Body of pancreas (tissue), 4 donors: ENCODE measurements around the gene C14orf119. TPM values are rescaled to one million over a fixed set of nuclear protein-coding genes. Genes with fewer than 3 reads are reported as not detected.
"Not testable (repeated sequence)": the region's sequence is repeated elsewhere in the genome, so short reads cannot be mapped to it uniquely, and the experiment has no call there.

ENCODE experiments used
- ATAC-seq: fragments of 150-250 bp; one replicate; pipeline ENCODE4 v1.9.1; 2016
- DNase-seq, 4 donors: peaks; one replicate each; pipeline ENCODE4 v3.0.0-alpha.2; 2019
- H3K27ac ChIP-seq, 4 donors: fragments of 200-600 bp; sonication (generic); 1 replicate in 3 of 4; 2 replicates in 1 of 4; pipeline versions ENCODE4 v1.5.1 to v1.6.1; 2016 to 2019; ENCODE audit warnings: mild to moderate bottlenecking in 1 of 4, mixed read lengths in 1 of 4, moderate library complexity in 1 of 4
- H3K27me3 ChIP-seq, 2 donors: fragments of 200-600 bp; sonication (generic); one replicate each; pipeline ENCODE4 v1.6.0; 2016; ENCODE audit warnings: mild to moderate bottlenecking in 1 of 2
- H3K36me3 ChIP-seq, 2 donors: fragments of 200-600 bp; sonication (generic); replicated peaks in 1 of 2; 2 replicates each; pipeline ENCODE4 v1.5.1; 2016; ENCODE audit warnings: low read depth in 2 of 2; ENCODE audit not compliant: insufficient read depth in 1 of 2
- H3K4me1 ChIP-seq: fragments of 200-600 bp; sonication (generic); one replicate; pipeline ENCODE4 v1.6.0; 2016
- H3K4me3 ChIP-seq, 2 donors: fragments of 200-600 bp; sonication (generic); 1 replicate in 1 of 2; 2 replicates in 1 of 2; pipeline ENCODE4 v1.5.1; 2016 to 2019
- H3K9me3 ChIP-seq, 3 donors: fragments of 200-600 bp; sonication (generic); 1 replicate in 2 of 3; 2 replicates in 1 of 3; pipeline ENCODE4 v1.5.1; 2016
- CTCF ChIP-seq, 7 experiments: fragments of 450-650 bp in 4 of 7; fragments of 200-600 bp in 3 of 7; sonication (generic) in 3 of 7; IDR thresholded peaks; one replicate each; pipeline ENCODE4 v1.5.1; 2016 to 2019; ENCODE audit warnings: antibody characterized with exemption in 7 of 7
- POLR2A ChIP-seq, 3 donors: fragments of 450-650 bp; IDR thresholded peaks; one replicate each; pipeline ENCODE4 v1.6.1; 2016; ENCODE audit warnings: antibody characterized with exemption in 3 of 3, mild to moderate bottlenecking in 2 of 3
- WGBS, 2 donors: methylation state at CpG; one replicate each; pipeline ENCODE4 v1.1.5; 2017; 5-methylcytosine and 5-hydroxymethylcytosine counted together
- intact Hi-C: fragments of 100-400 bp; cut with DNase I; formaldehyde crosslinking; loops from one replicate; pipeline ENCODE4 v1.15.1; 2023
- total RNA-seq, 2 donors: library from RNA; depleted of rRNA; stranded (reverse); fragments of >200 nt; gene quantifications; one replicate each; pipeline ENCODE4 v1.1.0, GENCODE V29; 2016

Gene C14orf119
- total RNA-seq, 2 donors from 2014 or later = 3.6 to 7.0 TPM

GRCh38 chr14:23105348-23105824 is 10.1 kb downstream of the C14orf119 start:
- 69 to 77% methylated on average over 4 of the region's 4 CpGs for WGBS, 2 donors
- no peaks in the 10 kb centered on the region for H3K36me3 ChIP-seq
- no peak overlapping the region for H3K27ac ChIP-seq
- H3K4me1 ChIP-seq = no peaks in the 10 kb centered on the region
- TF ChIP-seq CTCF (IDR thresholded peaks at IDR 0.05) = no peak
- TF ChIP-seq POLR2A (IDR thresholded peaks at IDR 0.05) = no peak
- H3K27me3 ChIP-seq = no peaks in the 10 kb centered on the region
- ATAC-seq (no peak), DNase-seq (no peak)
- no peak overlapping the region for H3K4me3 ChIP-seq
- no peaks in the 10 kb centered on the region for H3K9me3 ChIP-seq
- intact Hi-C loops = no loop called here

- no peak for TF ChIP-seq CTCF (IDR thresholded peaks at IDR 0.05)
- no peak for TF ChIP-seq POLR2A (IDR thresholded peaks at IDR 0.05)
- intact Hi-C loops = no loop called here
- DNase-seq = no peak
- Histone ChIP-seq H3K4me1 (no peaks in the 10 kb centered on the region), H3K4me3 (no peak overlapping the region), H3K36me3 (no peaks in the 10 kb centered on the region), H3K27me3 (no peaks in the 10 kb centered on the region), H3K9me3 (no peaks in the 10 kb centered on the region), H3K27ac (no peak overlapping the region)
- no peak for ATAC-seq
Observed at GRCh38 chr14:23106747-23107045, 11.4 kb downstream of the C14orf119 start.

GRCh38 chr14:23107620-23108019 is 12.3 kb downstream of the C14orf119 start:
- H3K9me3 ChIP-seq, DNase-seq, H3K36me3 ChIP-seq, H3K27me3 ChIP-seq, H3K27ac ChIP-seq, H3K4me3 ChIP-seq, ATAC-seq, H3K4me1 ChIP-seq, intact Hi-C loops: not testable (repeated sequence)
- 76 to 83% methylated on average over 3 to 4 of the region's 5 CpGs for WGBS, 2 donors

- intact Hi-C loops, H3K36me3 ChIP-seq, H3K9me3 ChIP-seq, ATAC-seq, H3K27ac ChIP-seq, DNase-seq, H3K4me1 ChIP-seq, H3K4me3 ChIP-seq, H3K27me3 ChIP-seq: not testable (repeated sequence)
- 86 to 88% methylated on average over 21 to 24 of the region's 24 CpGs for WGBS, 2 donors
Observed at GRCh38 chr14:23108169-23108568, 12.9 kb downstream of the C14orf119 start.

GRCh38 chr14:23109769-23110168 is 14.5 kb downstream of the C14orf119 start:
- H3K27me3 ChIP-seq = peaks cover 0 to 7% of the 10 kb centered on the region in 2 donors
- H3K36me3 ChIP-seq = no peaks in the 10 kb centered on the region
- no peak overlapping the region for H3K27ac ChIP-seq
- no peaks in the 10 kb centered on the region for H3K4me1 ChIP-seq
- no peak overlapping the region for H3K4me3 ChIP-seq
- 71 to 87% methylated on average over 1 of the region's 1 CpG for WGBS, 2 donors
- ATAC-seq (no peak), DNase-seq (no peak)
- intact Hi-C loops = no loop called here
- TF ChIP-seq CTCF (IDR thresholded peaks at IDR 0.05) (no peak), POLR2A (IDR thresholded peaks at IDR 0.05) (no peak)
- H3K9me3 ChIP-seq = no peaks in the 10 kb centered on the region

GRCh38 chr14:23110579-23111365 is 15.5 kb downstream of the C14orf119 start:
- Histone ChIP-seq H3K36me3 (no peaks in the 10 kb centered on the region), H3K4me3 (no peak overlapping the region), H3K27ac (no peak overlapping the region), H3K9me3 (no peaks in the 10 kb centered on the region), H3K4me1 (no peaks in the 10 kb centered on the region), H3K27me3 (peaks cover 0 to 7% of the 10 kb centered on the region in 2 donors)
- intact Hi-C loops = no loop called here
- ATAC-seq (no peak), DNase-seq (no peak)
- 26 to 46% methylated on average over 5 of the region's 5 CpGs for WGBS, 2 donors
- TF ChIP-seq POLR2A (IDR thresholded peaks at IDR 0.05) (no peak), CTCF (IDR thresholded peaks at IDR 0.05) (no peak)
